Glutamatergic neuron (in vitro differentiated cells): ENCODE data around the gene LAMB1. TPM values are rescaled to one million over a fixed set of nuclear protein-coding genes. Genes with fewer than 3 reads are reported as not detected.

Experiments used
- DNase-seq: peaks from one replicate; pipeline ENCODE4 v3.0.0; 2022
- H3K27ac Mint-ChIP-seq: one replicate; pipeline ENCODE4 v1.8.0; 2020; ENCODE audit warnings: mild to moderate bottlenecking, mixed read lengths, inconsistent platforms; ENCODE audit not compliant: unreplicated experiment
- H3K27me3 Mint-ChIP-seq: one replicate; pipeline ENCODE4 v1.8.0; 2020; ENCODE audit warnings: mild to moderate bottlenecking, moderate library complexity, mixed read lengths, inconsistent platforms; ENCODE audit not compliant: unreplicated experiment
- H3K36me3 Mint-ChIP-seq: one replicate; pipeline ENCODE4 v1.8.0; 2020; ENCODE audit warnings: mild to moderate bottlenecking, mixed read lengths, inconsistent platforms; ENCODE audit not compliant: unreplicated experiment
- H3K4me1 Mint-ChIP-seq: one replicate; pipeline ENCODE4 v1.8.0; 2020; ENCODE audit warnings: mild to moderate bottlenecking, low read depth, mixed read lengths, inconsistent platforms; ENCODE audit not compliant: unreplicated experiment
- H3K4me3 Mint-ChIP-seq: one replicate; pipeline ENCODE4 v1.8.0; 2020; ENCODE audit warnings: mild to moderate bottlenecking, mixed read lengths, inconsistent platforms; ENCODE audit not compliant: unreplicated experiment
- H3K9me3 Mint-ChIP-seq: one replicate; pipeline ENCODE4 v1.8.0; 2020; ENCODE audit warnings: mild to moderate bottlenecking, moderate library complexity, mixed read lengths, inconsistent platforms; ENCODE audit not compliant: unreplicated experiment
- total RNA-seq: library from RNA; stranded (reverse); fragmentation: NEBNext Ultra II Directional; extraction: Animal tissue kit (Norgen Biotek cat#: 25700); gene quantifications from one replicate; pipeline ENCODE4 v1.2.1, GENCODE V29; 2021; ENCODE audit not compliant: unreplicated experiment
- TF ChIP-seq, protein P1 (sequence below): fragments of 200-600 bp; sonication (generic); IDR thresholded peaks from one replicate; pipeline ENCODE4 v1.5.0; 2021; ENCODE audit not compliant: partially characterized antibody, unreplicated experiment

The LAMB1 gene
- total RNA-seq, 1 donor from 2014 or later: 326 TPM

DNA sequence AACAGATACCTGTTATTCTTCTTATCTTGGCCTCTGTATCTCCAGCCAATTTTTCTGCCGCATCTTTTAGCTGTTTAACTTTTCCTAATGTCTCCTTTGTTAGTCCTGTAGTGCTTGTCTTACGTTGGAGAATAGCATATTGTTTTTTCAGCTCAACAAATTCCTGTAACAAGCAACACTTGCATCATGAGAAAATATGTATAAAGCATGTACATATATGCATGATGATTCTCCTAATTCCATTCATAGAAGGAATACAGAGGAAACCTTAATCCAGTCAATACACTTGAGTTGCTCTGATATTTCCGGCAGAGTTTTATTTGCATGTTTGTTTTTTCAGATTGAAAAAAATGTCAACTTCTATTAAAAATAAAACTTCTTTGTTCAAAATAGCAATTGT, 26.1 kb upstream of the LAMB1 start:
- TF ChIP-seq, protein P1, sequence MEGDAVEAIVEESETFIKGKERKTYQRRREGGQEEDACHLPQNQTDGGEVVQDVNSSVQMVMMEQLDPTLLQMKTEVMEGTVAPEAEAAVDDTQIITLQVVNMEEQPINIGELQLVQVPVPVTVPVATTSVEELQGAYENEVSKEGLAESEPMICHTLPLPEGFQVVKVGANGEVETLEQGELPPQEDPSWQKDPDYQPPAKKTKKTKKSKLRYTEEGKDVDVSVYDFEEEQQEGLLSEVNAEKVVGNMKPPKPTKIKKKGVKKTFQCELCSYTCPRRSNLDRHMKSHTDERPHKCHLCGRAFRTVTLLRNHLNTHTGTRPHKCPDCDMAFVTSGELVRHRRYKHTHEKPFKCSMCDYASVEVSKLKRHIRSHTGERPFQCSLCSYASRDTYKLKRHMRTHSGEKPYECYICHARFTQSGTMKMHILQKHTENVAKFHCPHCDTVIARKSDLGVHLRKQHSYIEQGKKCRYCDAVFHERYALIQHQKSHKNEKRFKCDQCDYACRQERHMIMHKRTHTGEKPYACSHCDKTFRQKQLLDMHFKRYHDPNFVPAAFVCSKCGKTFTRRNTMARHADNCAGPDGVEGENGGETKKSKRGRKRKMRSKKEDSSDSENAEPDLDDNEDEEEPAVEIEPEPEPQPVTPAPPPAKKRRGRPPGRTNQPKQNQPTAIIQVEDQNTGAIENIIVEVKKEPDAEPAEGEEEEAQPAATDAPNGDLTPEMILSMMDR: no peak
- Mint-ChIP-seq H3K27me3 (peaks cover 1% of the 10 kb centered on the region), H3K9me3 (no peaks in the 10 kb centered on the region), H3K4me1 (peaks cover 5% of the 10 kb centered on the region), H3K36me3 (peaks cover 4% of the 10 kb centered on the region), H3K27ac (no peak overlapping the region), H3K4me3 (no peak overlapping the region)
- DNase-seq: no peak

DNA sequence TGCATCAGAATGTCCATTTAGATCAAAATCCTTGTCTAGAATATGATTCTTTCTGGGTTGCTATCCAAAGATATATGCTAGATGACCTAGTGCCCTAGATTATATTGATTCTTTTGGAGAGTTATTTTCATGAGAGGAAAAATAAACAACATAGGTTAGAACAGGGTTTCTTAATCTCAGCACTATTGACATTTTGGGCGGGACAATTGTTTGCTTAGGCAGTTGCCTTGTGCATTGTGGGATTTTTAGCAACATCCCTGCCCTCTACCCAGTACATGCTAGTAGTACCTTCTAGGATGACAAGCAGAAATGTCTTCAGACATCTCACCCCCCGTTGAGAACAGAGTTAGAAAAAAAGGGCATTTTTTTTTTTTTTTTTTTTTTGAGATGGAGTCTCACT, 25.1 kb upstream of the LAMB1 start:
- H3K36me3 Mint-ChIP-seq: peaks cover 4% of the 10 kb centered on the region
- H3K27ac Mint-ChIP-seq: no peak overlapping the region
- peaks cover 1% of the 10 kb centered on the region for H3K27me3 Mint-ChIP-seq
- no peaks in the 10 kb centered on the region for H3K9me3 Mint-ChIP-seq
- H3K4me1 Mint-ChIP-seq: peaks cover 3% of the 10 kb centered on the region
- no peak overlapping the region for H3K4me3 Mint-ChIP-seq
- no peak for DNase-seq
- TF ChIP-seq, protein P1: no peak

DNA sequence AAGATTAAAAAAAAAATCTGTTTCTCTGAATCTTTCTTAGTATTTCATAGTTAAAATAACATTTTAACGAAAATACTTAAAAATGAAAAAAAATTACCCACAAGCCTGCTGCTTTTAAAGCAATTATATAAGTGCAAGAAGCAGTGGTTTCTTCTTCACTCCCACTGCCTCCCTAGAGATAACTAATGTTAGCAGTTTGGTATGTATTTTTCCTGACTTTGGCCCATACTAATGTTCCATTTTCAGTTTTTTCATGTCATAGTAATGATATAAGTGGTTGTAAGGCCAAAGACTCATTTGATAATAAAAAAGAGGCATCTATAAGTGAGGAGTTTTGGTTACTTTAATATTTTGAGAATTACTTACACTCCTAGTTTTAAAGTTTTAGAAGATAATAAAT, 24.3 kb upstream of the LAMB1 start:
- Mint-ChIP-seq H3K27me3 (peaks cover 1% of the 10 kb centered on the region), H3K4me3 (no peak overlapping the region), H3K9me3 (no peaks in the 10 kb centered on the region), H3K4me1 (no peaks in the 10 kb centered on the region), H3K27ac (no peak overlapping the region), H3K36me3 (peaks cover 4% of the 10 kb centered on the region)
- DNase-seq: no peak
- TF ChIP-seq, protein P1: no peak

DNA sequence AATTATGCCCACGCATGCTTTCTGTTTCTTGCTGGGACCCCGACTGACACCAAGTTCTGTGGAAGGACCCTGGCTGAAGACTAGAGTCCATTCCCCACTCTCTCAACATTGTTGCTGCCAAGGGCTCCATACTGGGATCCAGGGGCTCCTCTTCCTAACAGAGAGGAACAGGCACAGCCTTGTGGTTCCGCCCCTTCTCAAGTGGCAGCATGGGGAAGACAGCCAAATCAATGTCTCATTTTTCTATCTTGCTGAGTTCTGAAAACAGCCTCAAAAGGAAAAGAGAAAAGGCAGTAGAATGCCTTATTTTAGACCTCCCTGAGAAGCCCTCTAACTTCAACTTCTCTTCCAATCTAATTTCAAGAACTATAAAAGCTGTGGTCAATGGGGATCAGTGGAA, 23.7 kb upstream of the LAMB1 start:
- no peak overlapping the region for H3K27ac Mint-ChIP-seq
- no peaks in the 10 kb centered on the region for H3K4me1 Mint-ChIP-seq
- H3K36me3 Mint-ChIP-seq: peaks cover 4% of the 10 kb centered on the region
- TF ChIP-seq, protein P1: no peak
- no peak overlapping the region for H3K4me3 Mint-ChIP-seq
- peaks cover 1% of the 10 kb centered on the region for H3K27me3 Mint-ChIP-seq
- no peaks in the 10 kb centered on the region for H3K9me3 Mint-ChIP-seq
- DNase-seq: no peak

DNA sequence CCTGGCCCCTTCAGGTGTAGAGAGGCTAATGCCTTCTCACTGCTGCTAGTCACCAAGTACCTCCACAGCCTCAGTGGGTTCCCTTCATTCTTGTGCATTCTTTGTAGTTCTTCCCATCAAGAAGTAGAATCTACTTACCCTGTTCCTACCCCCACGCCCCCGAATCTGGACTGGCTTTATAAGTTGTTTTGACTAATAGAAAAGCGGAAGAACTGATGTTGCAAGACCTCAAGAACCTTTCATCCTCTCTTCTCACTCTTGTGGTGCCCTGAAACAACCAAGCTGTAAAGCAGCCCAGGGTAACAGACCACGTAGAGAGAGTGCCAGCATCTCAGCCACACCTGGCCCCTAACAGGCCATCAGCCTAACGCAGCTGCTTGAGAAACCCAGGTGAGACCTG, 23.2 kb upstream of the LAMB1 start:
- DNase-seq: no peak
- Mint-ChIP-seq H3K9me3 (peaks cover 3% of the 10 kb centered on the region), H3K27ac (no peak overlapping the region), H3K4me3 (no peak overlapping the region), H3K4me1 (no peaks in the 10 kb centered on the region), H3K27me3 (peaks cover 1% of the 10 kb centered on the region), H3K36me3 (peaks cover 4% of the 10 kb centered on the region)
- TF ChIP-seq, protein P1: no peak
